ENCODE results near the gene RAB10.

The RAB10 gene

GRCh38 chr2:26035090-26035743 lies 1.3 kb downstream of the RAB10 start:
- Histone ChIP-seq H3K36me3 (ENCODE audit: control insufficient read depth, insufficient read depth, low read length) (peaks cover 10% of the 10 kb centered on the region), H3K27me3 (ENCODE audit: control insufficient read depth, insufficient read depth, low read length) (no peaks in the 10 kb centered on the region), H3K9ac (ENCODE audit: low read length) (peak overlapping the region; percentile 90), H3K4me3 (ENCODE audit: low read depth, low read length) (peak overlapping the region; percentile 95), H3K9me3 (ENCODE audit: control insufficient read depth, insufficient read depth, low read depth, low read length) (no peaks in the 10 kb centered on the region), H3K27ac (ENCODE audit: low read depth, low read length) (no peak overlapping the region), H3K4me1 (ENCODE audit: control insufficient read depth, insufficient read depth, low read length) (peaks cover 6% of the 10 kb centered on the region)

GRCh38 chr2:26039603-26040323 lies 5.9 kb downstream of the RAB10 start:
- H3K27ac ChIP-seq (ENCODE audit: low read depth, low read length) = no peak overlapping the region
- no peaks in the 10 kb centered on the region for H3K9me3 ChIP-seq (ENCODE audit: control insufficient read depth, insufficient read depth, low read depth, low read length)
- H3K4me3 ChIP-seq (ENCODE audit: low read depth, low read length) = no peak overlapping the region
- H3K9ac ChIP-seq (ENCODE audit: low read length) = no peak overlapping the region
- H3K27me3 ChIP-seq (ENCODE audit: control insufficient read depth, insufficient read depth, low read length) = no peaks in the 10 kb centered on the region
- peaks cover 18% of the 10 kb centered on the region for H3K36me3 ChIP-seq (ENCODE audit: control insufficient read depth, insufficient read depth, low read length)
- peaks cover 15% of the 10 kb centered on the region for H3K4me1 ChIP-seq (ENCODE audit: control insufficient read depth, insufficient read depth, low read length)

DNA sequence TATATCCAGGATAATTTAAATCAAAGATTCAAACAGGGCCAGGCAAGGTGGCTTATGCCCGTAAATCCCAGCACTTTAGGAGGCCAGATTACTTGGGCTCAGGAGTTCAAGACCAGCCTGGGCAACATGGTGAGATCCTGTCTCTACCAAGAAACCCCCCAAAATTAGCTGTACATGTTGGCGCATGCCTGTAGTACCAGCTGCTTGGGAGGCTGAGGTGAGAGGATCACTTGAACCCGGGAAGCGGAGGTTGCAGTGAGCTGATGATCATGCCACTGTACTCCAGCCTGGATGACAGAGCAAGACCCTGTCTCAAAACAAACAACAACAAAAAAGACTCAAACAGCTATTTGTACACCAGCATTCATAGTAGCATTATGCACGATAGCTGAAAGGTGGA lies 9.2 kb downstream of the RAB10 start:
- no peak overlapping the region for H3K4me3 ChIP-seq (ENCODE audit: low read depth, low read length)
- no peaks in the 10 kb centered on the region for H3K9me3 ChIP-seq (ENCODE audit: control insufficient read depth, insufficient read depth, low read depth, low read length)
- H3K36me3 ChIP-seq (ENCODE audit: control insufficient read depth, insufficient read depth, low read length) = peaks cover 13% of the 10 kb centered on the region; the same call in 1 of the 2 replicates
- no peak overlapping the region for H3K27ac ChIP-seq (ENCODE audit: low read depth, low read length)
- H3K27me3 ChIP-seq (ENCODE audit: control insufficient read depth, insufficient read depth, low read length) = no peaks in the 10 kb centered on the region
- H3K9ac ChIP-seq (ENCODE audit: low read length) = no peak overlapping the region
- peaks cover 15% of the 10 kb centered on the region for H3K4me1 ChIP-seq (ENCODE audit: control insufficient read depth, insufficient read depth, low read length)

- H3K4me3 ChIP-seq (ENCODE audit: low read depth, low read length) = no peak overlapping the region
- H3K36me3 ChIP-seq (ENCODE audit: control insufficient read depth, insufficient read depth, low read length) = peaks cover 13% of the 10 kb centered on the region; the same call in 1 of the 2 replicates
- 0 out of 2 replicates have a peak overlapping the region, but pooled peaks have one; percentile 22 for H3K27ac ChIP-seq (ENCODE audit: low read depth, low read length)
- no peaks in the 10 kb centered on the region for H3K9me3 ChIP-seq (ENCODE audit: control insufficient read depth, insufficient read depth, low read depth, low read length)
- no peak overlapping the region for H3K9ac ChIP-seq (ENCODE audit: low read length)
- H3K27me3 ChIP-seq (ENCODE audit: control insufficient read depth, insufficient read depth, low read length) = no peaks in the 10 kb centered on the region
- H3K4me1 ChIP-seq (ENCODE audit: control insufficient read depth, insufficient read depth, low read length) = peaks cover 15% of the 10 kb centered on the region
These were observed 10.2 kb downstream of the RAB10 start for GRCh38 chr2:26043862-26044696.

DNA sequence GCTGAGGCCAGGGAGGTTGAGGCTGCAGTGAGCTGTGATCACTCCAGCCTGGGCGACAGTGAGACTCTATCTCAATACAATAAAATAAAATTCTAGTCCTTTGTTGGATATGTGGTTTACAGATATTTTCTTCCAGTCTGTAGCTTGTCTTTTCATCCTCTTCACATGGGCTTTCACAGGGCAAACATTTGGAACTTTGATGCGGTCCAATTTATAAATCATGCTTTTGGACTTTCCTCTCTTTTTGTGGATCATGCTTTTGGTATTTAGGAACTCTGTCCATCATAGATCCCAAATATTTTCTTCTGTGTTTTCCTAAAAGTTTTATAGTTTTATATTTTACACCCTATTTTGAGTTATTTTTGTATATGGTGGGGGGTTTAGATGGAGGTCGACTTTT lies 14.9 kb downstream of the RAB10 start:
- Histone ChIP-seq H3K27ac (ENCODE audit: low read depth, low read length) (no peak overlapping the region), H3K4me3 (ENCODE audit: low read depth, low read length) (no peak overlapping the region), H3K36me3 (ENCODE audit: control insufficient read depth, insufficient read depth, low read length) (peaks cover 12% of the 10 kb centered on the region; the same call in 1 of the 2 replicates), H3K9ac (ENCODE audit: low read length) (no peak overlapping the region), H3K9me3 (ENCODE audit: control insufficient read depth, insufficient read depth, low read depth, low read length) (no peaks in the 10 kb centered on the region), H3K27me3 (ENCODE audit: control insufficient read depth, insufficient read depth, low read length) (no peaks in the 10 kb centered on the region), H3K4me1 (ENCODE audit: control insufficient read depth, insufficient read depth, low read length) (peaks cover 8% of the 10 kb centered on the region; the same call in 1 of the 2 replicates)

DNA sequence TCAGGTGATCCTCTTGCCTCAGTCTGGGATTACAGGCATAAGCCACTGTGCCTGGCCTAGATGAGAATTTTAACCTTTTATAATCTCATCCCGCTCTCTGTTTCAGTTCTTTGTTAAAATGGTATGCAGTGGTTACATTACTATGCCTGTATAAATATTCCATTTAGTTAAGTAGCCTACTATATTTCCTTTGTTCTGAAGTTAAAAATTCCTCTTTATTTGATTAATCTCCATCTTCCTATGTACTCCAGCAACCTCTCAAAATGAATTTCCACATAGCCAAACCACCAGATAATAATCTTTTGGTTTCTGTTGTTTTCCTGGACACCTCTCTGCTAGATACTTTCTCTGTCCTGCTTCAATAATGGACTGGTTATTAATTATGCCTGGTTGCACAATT lies 15.8 kb downstream of the RAB10 start:
- H3K9me3 ChIP-seq (ENCODE audit: control insufficient read depth, insufficient read depth, low read depth, low read length) = no peaks in the 10 kb centered on the region
- H3K4me1 ChIP-seq (ENCODE audit: control insufficient read depth, insufficient read depth, low read length) = no peaks in the 10 kb centered on the region
- no peak overlapping the region for H3K27ac ChIP-seq (ENCODE audit: low read depth, low read length)
- H3K36me3 ChIP-seq (ENCODE audit: control insufficient read depth, insufficient read depth, low read length) = peaks cover 12% of the 10 kb centered on the region; the same call in 1 of the 2 replicates
- H3K4me3 ChIP-seq (ENCODE audit: low read depth, low read length) = no peak overlapping the region
- H3K9ac ChIP-seq (ENCODE audit: low read length) = no peak overlapping the region
- no peaks in the 10 kb centered on the region for H3K27me3 ChIP-seq (ENCODE audit: control insufficient read depth, insufficient read depth, low read length)

DNA sequence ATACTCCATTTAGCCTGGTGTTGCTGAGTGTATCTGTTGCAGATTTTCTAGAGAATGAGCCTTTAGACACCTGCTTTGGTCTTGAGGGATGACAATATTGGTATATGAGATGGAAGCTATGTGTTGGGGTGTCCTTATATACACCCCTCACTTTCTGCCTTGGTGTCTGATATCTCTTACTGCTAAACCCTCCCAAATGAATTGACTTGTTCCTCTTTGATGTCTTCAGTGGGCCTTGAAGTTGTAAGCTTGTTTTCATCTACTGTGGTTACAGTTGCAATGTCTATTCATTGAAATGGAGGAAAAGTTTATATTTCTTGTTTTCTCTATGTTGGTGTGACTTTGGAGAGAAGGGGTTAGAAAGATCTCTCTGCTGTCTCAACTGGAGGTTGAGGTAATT lies 18.9 kb downstream of the RAB10 start:
- Histone ChIP-seq H3K4me1 (ENCODE audit: control insufficient read depth, insufficient read depth, low read length) (no peaks in the 10 kb centered on the region), H3K9ac (ENCODE audit: low read length) (no peak overlapping the region), H3K9me3 (ENCODE audit: control insufficient read depth, insufficient read depth, low read depth, low read length) (no peaks in the 10 kb centered on the region)

DNA sequence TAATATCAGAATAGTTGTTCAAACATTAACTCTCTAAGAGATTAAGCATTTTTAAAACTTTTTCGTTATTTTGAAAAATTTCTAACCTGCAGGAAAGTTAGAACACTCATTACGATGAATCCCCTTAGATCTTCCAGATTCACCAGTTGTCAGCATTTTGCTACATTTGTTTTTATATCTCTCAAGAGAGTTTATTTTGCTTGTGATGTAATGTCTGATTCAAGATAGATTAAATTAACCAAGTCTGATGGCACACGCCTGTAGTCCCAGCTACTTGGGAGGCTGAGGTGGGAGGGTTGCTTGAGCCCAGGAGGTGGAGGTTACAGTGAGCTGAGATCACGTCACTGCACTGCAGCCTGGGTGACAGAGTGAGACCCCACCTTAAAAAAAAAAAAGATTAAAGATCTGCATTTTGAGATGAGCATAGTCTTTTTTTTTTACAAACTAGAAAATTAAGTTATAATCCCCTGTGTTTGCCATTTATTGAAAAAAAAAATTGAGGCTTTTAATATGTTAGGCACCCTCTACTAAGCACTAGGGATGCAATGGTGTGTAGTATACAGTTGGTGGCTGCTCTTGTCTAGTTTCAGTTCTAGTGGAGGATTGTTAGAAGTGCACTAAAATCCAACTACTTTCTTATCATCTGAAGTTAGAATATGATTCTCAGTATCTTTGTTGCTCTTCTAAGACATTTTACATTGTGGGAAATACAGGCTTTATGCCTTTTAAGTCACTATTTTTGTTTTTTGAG lies 20.9 kb downstream of the RAB10 start:
- Histone ChIP-seq H3K9ac (ENCODE audit: low read length) (no peak overlapping the region), H3K4me1 (ENCODE audit: control insufficient read depth, insufficient read depth, low read length) (no peaks in the 10 kb centered on the region)

More for the DNA sequence above, 18.9 kb downstream of the RAB10 start:
- Histone ChIP-seq H3K27ac (ENCODE audit: low read depth, low read length) (no peak overlapping the region), H3K4me3 (ENCODE audit: low read depth, low read length) (no peak overlapping the region), H3K36me3 (ENCODE audit: control insufficient read depth, insufficient read depth, low read length) (peaks cover 7% of the 10 kb centered on the region; the same call in 1 of the 2 replicates), H3K27me3 (ENCODE audit: control insufficient read depth, insufficient read depth, low read length) (no peaks in the 10 kb centered on the region)

GRCh38 chr2:26058390-26058789 lies 24.5 kb downstream of the RAB10 start:
- no peak overlapping the region for H3K4me3 ChIP-seq (ENCODE audit: low read depth, low read length)
- H3K27me3 ChIP-seq (ENCODE audit: control insufficient read depth, insufficient read depth, low read length) = no peaks in the 10 kb centered on the region
- H3K27ac ChIP-seq (ENCODE audit: low read depth, low read length) = no peak overlapping the region
- H3K4me1 ChIP-seq (ENCODE audit: control insufficient read depth, insufficient read depth, low read length) = no peaks in the 10 kb centered on the region
- no peak overlapping the region for H3K9ac ChIP-seq (ENCODE audit: low read length)
- H3K9me3 ChIP-seq (ENCODE audit: control insufficient read depth, insufficient read depth, low read depth, low read length) = no peaks in the 10 kb centered on the region
- peaks cover 5% of the 10 kb centered on the region; the same call in 1 of the 2 replicates for H3K36me3 ChIP-seq (ENCODE audit: control insufficient read depth, insufficient read depth, low read length)

More for the DNA sequence above, 20.9 kb downstream of the RAB10 start:
- H3K27me3 ChIP-seq (ENCODE audit: control insufficient read depth, insufficient read depth, low read length) = no peaks in the 10 kb centered on the region
- H3K4me3 ChIP-seq (ENCODE audit: low read depth, low read length) = no peak overlapping the region
- no peak overlapping the region for H3K27ac ChIP-seq (ENCODE audit: low read depth, low read length)
- H3K9me3 ChIP-seq (ENCODE audit: control insufficient read depth, insufficient read depth, low read depth, low read length) = no peaks in the 10 kb centered on the region
- peaks cover 9% of the 10 kb centered on the region; the same call in 1 of the 2 replicates for H3K36me3 ChIP-seq (ENCODE audit: control insufficient read depth, insufficient read depth, low read length)

DNA sequence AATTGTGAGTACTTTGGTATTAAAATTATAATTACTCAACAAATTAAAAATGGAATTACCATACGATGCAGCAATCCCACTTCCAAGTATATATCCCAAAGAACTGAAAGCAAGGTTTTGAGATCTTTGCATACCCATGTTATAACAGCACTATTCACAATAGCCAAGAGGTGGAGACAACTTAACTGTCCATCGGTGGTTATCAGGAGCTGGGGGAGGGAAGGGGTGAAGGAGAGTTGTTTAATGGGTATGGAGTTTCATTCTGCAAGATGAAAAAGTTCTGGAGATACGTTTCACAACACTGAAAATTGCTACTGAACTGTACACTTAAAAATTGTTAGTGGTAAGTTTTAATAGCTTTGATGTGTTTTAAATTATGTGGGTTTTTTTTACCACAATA lies 25.7 kb downstream of the RAB10 start:
- Histone ChIP-seq H3K4me3 (ENCODE audit: low read depth, low read length) (no peak overlapping the region), H3K27me3 (ENCODE audit: control insufficient read depth, insufficient read depth, low read length) (no peaks in the 10 kb centered on the region), H3K4me1 (ENCODE audit: control insufficient read depth, insufficient read depth, low read length) (no peaks in the 10 kb centered on the region), H3K27ac (ENCODE audit: low read depth, low read length) (no peak overlapping the region), H3K36me3 (ENCODE audit: control insufficient read depth, insufficient read depth, low read length) (peaks cover 5% of the 10 kb centered on the region; the same call in 1 of the 2 replicates), H3K9me3 (ENCODE audit: control insufficient read depth, insufficient read depth, low read depth, low read length) (no peaks in the 10 kb centered on the region), H3K9ac (ENCODE audit: low read length) (no peak overlapping the region)

All from HUES6 (cell line).